Measurements from ENCODE around the gene SDS. TPM values are rescaled to one million over a fixed set of nuclear protein-coding genes. Genes with fewer than 3 reads are reported as not detected.

The SDS gene
- total RNA-seq, 1 donor from 2014 or later: not detected

- DNase-seq (ENCODE audit: low read depth): no peak
- no peak overlapping the region for H3K4me3 ChIP-seq (ENCODE audit: low read depth, low read length)
- TF ChIP-seq, protein P1, sequence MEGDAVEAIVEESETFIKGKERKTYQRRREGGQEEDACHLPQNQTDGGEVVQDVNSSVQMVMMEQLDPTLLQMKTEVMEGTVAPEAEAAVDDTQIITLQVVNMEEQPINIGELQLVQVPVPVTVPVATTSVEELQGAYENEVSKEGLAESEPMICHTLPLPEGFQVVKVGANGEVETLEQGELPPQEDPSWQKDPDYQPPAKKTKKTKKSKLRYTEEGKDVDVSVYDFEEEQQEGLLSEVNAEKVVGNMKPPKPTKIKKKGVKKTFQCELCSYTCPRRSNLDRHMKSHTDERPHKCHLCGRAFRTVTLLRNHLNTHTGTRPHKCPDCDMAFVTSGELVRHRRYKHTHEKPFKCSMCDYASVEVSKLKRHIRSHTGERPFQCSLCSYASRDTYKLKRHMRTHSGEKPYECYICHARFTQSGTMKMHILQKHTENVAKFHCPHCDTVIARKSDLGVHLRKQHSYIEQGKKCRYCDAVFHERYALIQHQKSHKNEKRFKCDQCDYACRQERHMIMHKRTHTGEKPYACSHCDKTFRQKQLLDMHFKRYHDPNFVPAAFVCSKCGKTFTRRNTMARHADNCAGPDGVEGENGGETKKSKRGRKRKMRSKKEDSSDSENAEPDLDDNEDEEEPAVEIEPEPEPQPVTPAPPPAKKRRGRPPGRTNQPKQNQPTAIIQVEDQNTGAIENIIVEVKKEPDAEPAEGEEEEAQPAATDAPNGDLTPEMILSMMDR (conservative IDR thresholded peaks at IDR 0.05; ENCODE audit: low read depth, low read length): no peak
Measured at GRCh38 chr12:113395119-113395518, 8.6 kb downstream of the SDS start.

GRCh38 chr12:113393749-113394148, 9.9 kb downstream of the SDS start:
- TF ChIP-seq, protein P1 (conservative IDR thresholded peaks at IDR 0.05; ENCODE audit: low read depth, low read length): no peak
- H3K4me3 ChIP-seq (ENCODE audit: low read depth, low read length): no peak overlapping the region
- DNase-seq (ENCODE audit: low read depth): no peak

DNA sequence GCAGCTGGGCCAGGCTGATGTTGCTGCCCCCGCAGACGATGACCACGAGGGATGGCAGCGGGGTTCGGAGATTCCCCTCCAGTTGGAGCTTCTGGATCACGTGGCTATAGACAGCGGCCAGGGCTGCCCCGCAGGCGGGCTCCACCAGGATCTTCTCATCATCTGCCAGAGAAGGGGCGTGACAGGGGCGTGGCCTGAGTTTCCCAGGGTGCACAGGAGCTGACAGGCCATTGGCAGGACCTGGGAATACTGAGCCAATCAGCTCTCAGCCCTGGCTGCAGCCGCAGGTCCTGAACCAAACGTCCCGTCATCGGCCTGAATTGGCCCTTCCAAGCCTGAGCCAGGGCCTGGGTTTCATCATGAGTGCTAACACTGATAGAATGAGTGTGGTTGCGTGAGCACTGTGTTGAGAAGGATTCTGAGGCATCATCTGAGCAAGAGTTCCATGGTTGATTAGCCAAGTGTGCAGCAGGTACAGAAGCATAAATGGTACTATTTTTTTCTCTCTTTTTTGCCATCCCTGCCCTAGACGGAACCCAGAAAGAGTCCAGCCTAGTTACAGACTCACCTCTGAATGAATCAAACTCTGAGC, 10.6 kb downstream of the SDS start:
- no peak for DNase-seq (ENCODE audit: low read depth)
- no peak overlapping the region for H3K4me3 ChIP-seq (ENCODE audit: low read depth, low read length)
- TF ChIP-seq, protein P1 (conservative IDR thresholded peaks at IDR 0.05; ENCODE audit: low read depth, low read length): no peak

DNA sequence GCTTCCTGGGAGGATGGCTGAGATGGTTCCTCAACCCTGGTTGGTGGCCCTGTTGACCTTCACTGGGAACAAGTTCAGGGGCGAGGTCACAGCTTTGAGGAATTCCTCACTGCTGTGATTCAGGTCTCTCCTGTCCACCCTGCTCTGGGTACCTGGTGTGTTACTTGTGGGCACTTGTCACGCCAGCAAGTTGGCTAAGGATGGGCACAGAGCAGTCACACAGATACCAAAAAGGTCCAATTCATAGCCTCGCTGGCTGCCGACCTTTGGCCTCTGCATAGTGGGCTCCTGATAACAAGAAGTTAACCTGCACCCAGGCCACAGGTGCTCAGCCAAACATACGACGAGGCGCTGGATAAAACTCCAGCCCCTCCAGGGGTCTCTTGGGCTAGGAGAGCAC, 11.2 kb downstream of the SDS start:
- DNase-seq (ENCODE audit: low read depth): no peak
- TF ChIP-seq, protein P1 (conservative IDR thresholded peaks at IDR 0.05; ENCODE audit: low read depth, low read length): no peak
- H3K4me3 ChIP-seq (ENCODE audit: low read depth, low read length): no peak overlapping the region

DNA sequence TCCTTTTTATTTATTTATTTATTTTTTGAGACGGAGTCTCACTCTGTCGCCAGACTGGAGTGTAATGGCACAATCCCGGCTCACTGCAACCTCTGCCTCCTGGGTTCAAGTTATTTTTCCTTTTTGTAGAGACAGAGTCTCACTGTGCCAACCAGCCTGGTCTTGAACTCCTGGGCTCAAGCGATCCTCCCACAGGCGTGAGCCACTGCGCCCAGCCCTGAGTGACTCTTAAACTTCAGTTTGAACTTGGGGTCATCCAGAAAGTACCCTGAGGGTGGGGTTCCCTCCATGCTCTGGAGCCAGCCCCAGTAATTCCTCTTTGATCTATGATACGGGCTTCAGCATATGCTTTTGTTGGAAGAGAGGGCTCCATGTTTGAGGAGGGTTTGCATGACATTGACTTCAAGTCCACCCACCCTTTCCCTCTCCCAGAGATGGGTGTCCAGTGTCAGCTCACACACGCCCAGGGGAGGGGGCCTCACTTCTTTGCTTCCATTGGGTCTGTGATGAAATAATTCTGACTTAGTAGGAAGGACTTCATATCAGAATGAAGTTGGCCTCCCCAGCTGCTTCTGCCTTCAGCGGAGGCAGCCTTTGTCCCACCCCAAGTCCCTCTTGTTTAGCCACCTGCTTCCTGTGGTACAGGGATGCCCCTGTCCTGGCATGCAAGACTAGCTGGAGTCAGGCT, 11.9 kb downstream of the SDS start:
- no peak for DNase-seq (ENCODE audit: low read depth)
- TF ChIP-seq, protein P1 (conservative IDR thresholded peaks at IDR 0.05; ENCODE audit: low read depth, low read length): no peak
- H3K4me3 ChIP-seq (ENCODE audit: low read depth, low read length): no peak overlapping the region

- H3K4me3 ChIP-seq (ENCODE audit: low read depth, low read length): no peak overlapping the region
- TF ChIP-seq, protein P1 (conservative IDR thresholded peaks at IDR 0.05; ENCODE audit: low read depth, low read length): no peak
- DNase-seq (ENCODE audit: low read depth): no peak
Measured at GRCh38 chr12:113391145-113391544, 12.5 kb downstream of the SDS start.
